Measurements from ENCODE around the gene CORO7.

Gene CORO7

GRCh38 chr16:4332623-4333307, 83.6 kb downstream of the CORO7 start:
- peaks cover 22 to 42% (median 31%) of the 10 kb centered on the region in 10 experiments for H3K4me1 ChIP-seq
- H3K4me3 ChIP-seq = no peak overlapping the region
- peaks cover 0 to 87% (median 48%) of the 10 kb centered on the region in 11 experiments; a peak in 19 of 22 replicates for H4K20me1 ChIP-seq
- no peak overlapping the region for H3K4me2 ChIP-seq
- peaks cover 22 to 54% (median 46%) of the 10 kb centered on the region in 11 experiments for H3K36me3 ChIP-seq
- H3K9me3 ChIP-seq (replicated peaks in 1 of 11) = no peaks in the 10 kb centered on the region
- H3K27me3 ChIP-seq = no peaks in the 10 kb centered on the region
- 0 out of 22 replicates have a peak overlapping the region, but pooled peaks of 1 of the 11 experiments have one; percentile 2 for H3K9ac ChIP-seq
- H3K27ac ChIP-seq = no peak overlapping the region
- TF ChIP-seq Cebpa-rat (IDR thresholded peaks at IDR 0.05) = no peak

GRCh38 chr16:4332083-4332482, 84.3 kb downstream of the CORO7 start:
- no peak overlapping the region for H3K4me2 ChIP-seq
- peaks cover 25 to 44% (median 35%) of the 10 kb centered on the region in 10 experiments for H3K4me1 ChIP-seq
- H3K36me3 ChIP-seq = peaks cover 15 to 47% (median 39%) of the 10 kb centered on the region in 11 experiments; a peak in 21 of 22 replicates
- H3K9me3 ChIP-seq (replicated peaks in 1 of 11) = no peaks in the 10 kb centered on the region
- H3K27ac ChIP-seq = no peak overlapping the region
- peak overlapping the region in 1 of 11 experiments; percentile 13; a peak in 1 of 22 replicates for H3K9ac ChIP-seq
- peaks cover 0 to 83% (median 41%) of the 10 kb centered on the region in 11 experiments; a peak in 19 of 22 replicates for H4K20me1 ChIP-seq
- TF ChIP-seq Cebpa-rat (IDR thresholded peaks at IDR 0.05) = no peak
- H3K4me3 ChIP-seq = no peak overlapping the region
- no peaks in the 10 kb centered on the region for H3K27me3 ChIP-seq

- Histone ChIP-seq H3K4me1 (peaks cover 42 to 59% (median 52%) of the 10 kb centered on the region in 10 experiments), H3K9ac (peak overlapping the region in 5 of 11 experiments; percentile 16 to 33 (median 24); a peak in 5 of 22 replicates), H3K27ac (peak overlapping the region in 1 of 11 experiments; percentile 93; a peak in 1 of 22 replicates), H3K9me3 (replicated peaks in 1 of 11) (no peaks in the 10 kb centered on the region), H3K27me3 (no peaks in the 10 kb centered on the region), H3K4me3 (no peak overlapping the region), H3K4me2 (peak overlapping the region in 4 of 11 experiments; percentile 96 to 99 (median 98); a peak in 6 of 22 replicates), H4K20me1 (peaks cover 0 to 85% (median 27%) of the 10 kb centered on the region in 11 experiments; a peak in 18 of 22 replicates), H3K36me3 (peaks cover 3 to 33% (median 25%) of the 10 kb centered on the region in 11 experiments; a peak in 19 of 22 replicates)
- TF ChIP-seq Cebpa-rat (IDR thresholded peaks at IDR 0.05) = no peak
These were observed 86.0 kb downstream of the CORO7 start for GRCh38 chr16:4330277-4330874.

DNA sequence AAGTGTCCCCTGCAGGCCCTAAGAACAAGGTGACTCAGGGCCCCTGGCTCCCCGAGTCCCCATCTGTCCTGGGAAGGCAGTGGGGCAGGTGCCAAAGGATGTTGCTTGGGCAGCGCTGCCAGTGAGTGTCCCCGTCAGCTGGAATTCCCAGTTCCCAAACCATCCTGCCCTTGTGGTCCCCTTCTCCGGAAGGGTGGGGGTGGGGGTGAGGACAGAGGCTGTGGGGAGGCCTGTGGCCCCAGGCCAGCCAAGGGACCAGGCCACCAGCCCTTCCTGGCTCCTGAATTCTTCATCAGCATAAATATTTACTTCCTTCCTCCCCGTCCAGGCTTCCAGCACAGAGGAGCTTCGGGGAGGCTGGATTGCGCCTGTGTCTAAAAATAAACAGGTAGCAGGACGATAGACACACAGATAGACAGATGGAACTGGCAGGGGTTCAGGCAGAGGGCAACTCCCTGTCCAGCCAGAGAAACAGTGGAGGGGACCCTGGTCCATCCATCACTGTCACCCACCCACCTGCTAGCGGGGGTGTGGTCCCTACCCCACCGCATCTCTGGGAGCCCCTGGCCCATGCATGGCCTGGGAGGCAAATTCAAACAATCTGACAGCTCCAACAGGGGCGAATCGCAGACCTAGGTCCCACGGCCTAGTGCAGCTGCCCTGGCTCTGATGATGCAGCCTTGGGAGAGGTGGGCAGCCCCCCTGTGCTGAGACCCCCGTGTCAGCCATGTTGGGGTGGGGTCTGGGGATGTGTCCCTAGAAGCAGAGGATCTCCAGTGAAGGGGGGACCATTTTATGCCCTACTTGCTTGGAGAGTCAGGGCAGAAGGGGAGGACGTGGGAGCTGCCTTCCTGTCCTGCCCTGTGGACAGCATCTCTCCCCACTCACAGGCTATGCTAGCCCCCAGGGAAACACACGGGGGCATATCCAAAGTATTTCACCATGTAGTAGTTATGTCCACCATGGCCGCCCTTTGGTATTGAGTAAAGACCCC, 87.3 kb downstream of the CORO7 start:
- H3K27ac ChIP-seq = peak overlapping the region; percentile 65 to 93 (median 88); a peak in 21 of 22 replicates
- TF ChIP-seq Cebpa-rat (IDR thresholded peaks at IDR 0.05) = no peak
- peaks cover 0 to 23% (median 15%) of the 10 kb centered on the region in 11 experiments; a peak in 17 of 22 replicates for H3K36me3 ChIP-seq
- H3K4me2 ChIP-seq = peak overlapping the region; percentile 93 to 99 (median 98)
- peak overlapping the region; percentile 77 to 88 (median 83) for H3K9ac ChIP-seq
- H3K4me3 ChIP-seq = peak overlapping the region; percentile 54 to 75 (median 64); a peak in 14 of 20 replicates
- H3K9me3 ChIP-seq (replicated peaks in 1 of 11) = no peaks in the 10 kb centered on the region
- H4K20me1 ChIP-seq = peaks cover 11 to 87% (median 28%) of the 10 kb centered on the region in 11 experiments; a peak in 19 of 22 replicates
- H3K4me1 ChIP-seq = peaks cover 55 to 63% (median 59%) of the 10 kb centered on the region in 10 experiments
- H3K27me3 ChIP-seq = no peaks in the 10 kb centered on the region

DNA sequence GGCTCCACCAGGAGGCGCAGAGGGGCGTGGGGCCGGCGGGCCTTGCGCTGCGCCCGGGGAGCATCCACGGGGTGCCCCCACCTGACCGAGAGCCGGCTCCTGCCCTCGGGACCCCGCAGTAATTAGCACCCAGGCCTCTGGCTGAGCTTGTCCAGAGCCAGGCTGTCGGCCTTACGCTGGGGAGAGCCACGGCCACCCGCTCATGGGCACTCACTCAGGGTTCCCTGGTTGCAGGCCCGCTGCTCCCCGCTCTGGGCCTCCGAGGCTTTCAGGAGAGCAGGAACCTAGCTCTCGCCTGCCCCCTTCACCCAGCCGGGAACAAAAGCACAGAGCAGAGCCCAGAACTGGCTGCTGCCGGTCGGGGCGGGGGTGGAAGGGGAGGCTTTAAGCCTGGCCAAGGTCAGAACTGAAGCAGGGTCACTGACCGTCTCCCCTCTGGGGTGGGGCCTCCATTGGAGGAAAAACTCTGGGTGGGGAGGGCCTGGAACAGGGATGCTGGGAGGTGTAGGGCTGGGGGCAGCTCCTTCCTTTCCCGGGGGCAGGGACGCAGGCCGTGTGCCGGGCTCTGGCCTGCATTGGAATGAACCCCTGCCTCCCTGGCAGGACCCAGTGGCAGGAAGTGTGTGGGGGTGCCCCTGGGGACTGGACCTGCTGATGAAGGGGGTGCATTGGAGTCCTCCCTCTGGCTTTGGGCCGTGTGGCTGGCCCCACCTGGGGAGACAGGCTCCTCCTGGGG, 88.2 kb downstream of the CORO7 start:
- peaks cover 0 to 17% (median 11%) of the 10 kb centered on the region in 11 experiments; a peak in 17 of 22 replicates for H3K36me3 ChIP-seq
- no peaks in the 10 kb centered on the region for H3K9me3 ChIP-seq (replicated peaks in 1 of 11)
- peak overlapping the region; percentile 54 to 75 (median 64) for H3K4me3 ChIP-seq
- peak overlapping the region; percentile 77 to 88 (median 83) for H3K9ac ChIP-seq
- H3K27me3 ChIP-seq = no peaks in the 10 kb centered on the region
- H3K27ac ChIP-seq = peak overlapping the region; percentile 65 to 93 (median 88); a peak in 21 of 22 replicates
- peaks cover 19 to 87% (median 35%) of the 10 kb centered on the region in 11 experiments; a peak in 21 of 22 replicates for H4K20me1 ChIP-seq
- peak overlapping the region; percentile 93 to 99 (median 98) for H3K4me2 ChIP-seq
- peaks cover 64 to 72% (median 68%) of the 10 kb centered on the region in 10 experiments for H3K4me1 ChIP-seq
- TF ChIP-seq Cebpa-rat (IDR thresholded peaks at IDR 0.05) = no peak

- Histone ChIP-seq H3K9me3 (replicated peaks in 1 of 11) (no peaks in the 10 kb centered on the region), H4K20me1 (peaks cover 19 to 87% (median 36%) of the 10 kb centered on the region in 11 experiments; a peak in 21 of 22 replicates), H3K4me2 (peak overlapping the region; percentile 93 to 99 (median 98)), H3K9ac (peak overlapping the region; percentile 77 to 88 (median 83)), H3K4me1 (peaks cover 64 to 79% (median 74%) of the 10 kb centered on the region in 10 experiments), H3K4me3 (peak overlapping the region; percentile 54 to 75 (median 64)), H3K36me3 (peaks cover 0 to 10% (median 6%) of the 10 kb centered on the region in 11 experiments; a peak in 14 of 22 replicates), H3K27me3 (no peaks in the 10 kb centered on the region), H3K27ac (peak overlapping the region; percentile 65 to 93 (median 88); a peak in 21 of 22 replicates)
- no peak for TF ChIP-seq Cebpa-rat (IDR thresholded peaks at IDR 0.05)
These were observed 88.9 kb downstream of the CORO7 start for GRCh38 chr16:4327386-4328045.

DNA sequence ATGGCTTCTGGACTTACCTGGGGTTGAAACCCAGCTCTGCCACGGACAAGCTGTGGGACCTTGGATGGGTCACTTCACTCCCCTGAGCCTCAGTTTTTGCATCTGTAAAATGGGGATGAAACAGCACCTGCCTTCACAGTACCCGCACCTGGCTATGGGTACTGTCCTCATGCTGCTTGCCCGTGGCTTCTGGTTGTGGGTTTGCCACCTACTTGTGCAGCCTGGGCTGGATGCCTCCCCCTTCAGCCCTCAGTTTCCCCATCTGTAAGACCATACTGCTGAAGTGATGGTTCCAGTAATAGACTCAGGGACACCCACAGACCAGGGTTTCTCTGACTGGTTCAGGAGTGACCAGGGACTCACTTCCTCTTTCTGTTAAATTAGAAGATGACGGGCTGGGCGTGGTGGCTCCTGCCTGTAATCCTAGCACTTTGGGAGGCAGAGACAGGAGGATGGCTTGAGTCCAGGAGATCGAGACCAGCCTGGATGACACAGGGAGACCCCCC, 91.1 kb downstream of the CORO7 start:
- Histone ChIP-seq H3K4me1 (peaks cover 67 to 97% (median 89%) of the 10 kb centered on the region in 10 experiments), H3K36me3 (no peaks in the 10 kb centered on the region), H4K20me1 (peaks cover 20 to 87% (median 52%) of the 10 kb centered on the region in 11 experiments; a peak in 21 of 22 replicates), H3K27ac (peak overlapping the region in 6 of 11 experiments; percentile 6 to 68 (median 36); a peak in 7 of 22 replicates), H3K9me3 (replicated peaks in 1 of 11) (no peaks in the 10 kb centered on the region), H3K4me2 (peak overlapping the region; percentile 41 to 99 (median 82)), H3K9ac (no peak overlapping the region), H3K27me3 (no peaks in the 10 kb centered on the region), H3K4me3 (no peak overlapping the region)
- TF ChIP-seq Cebpa-rat (IDR thresholded peaks at IDR 0.05) = no peak

Measured in BLaER1 treated with 17β-estradiol and CSF1 and Interleukin-3, amounts not matched to agents 10 nM and 100 nM (cell line).